GM18498 (cell line): ENCODE measurements around the gene HDAC5.
"Not testable (repeated sequence)": the region's sequence is repeated elsewhere in the genome, so short reads cannot be mapped to it uniquely, and the experiment has no call there.

Source experiments
- ATAC-seq: cut with Tn5 transposase; IDR thresholded peaks from one replicate; pipeline ENCODE4 v1.9.1; 2021; ENCODE audit warnings: mild to moderate bottlenecking, moderate library complexity; ENCODE audit not compliant: unreplicated experiment

Gene HDAC5

GRCh38 chr17:44133918-44134476 is 10.6 kb upstream of the HDAC5 start:
- no peak for ATAC-seq

GRCh38 chr17:44132275-44132821 is 8.9 kb upstream of the HDAC5 start:
- no peak for ATAC-seq

GRCh38 chr17:44131372-44131771 is 7.9 kb upstream of the HDAC5 start:
- ATAC-seq = not testable (repeated sequence)

GRCh38 chr17:44130693-44131349 is 7.4 kb upstream of the HDAC5 start:
- ATAC-seq = no peak

GRCh38 chr17:44128383-44128782 is 4.9 kb upstream of the HDAC5 start:
- ATAC-seq = no peak

GRCh38 chr17:44124118-44124438 is 637 bp upstream of the HDAC5 start:
- no peak for ATAC-seq

- ATAC-seq = peak; percentile 33
These were observed 555 bp downstream of the HDAC5 start for GRCh38 chr17:44122816-44123355.

GRCh38 chr17:44121997-44122815 is 1.2 kb downstream of the HDAC5 start:
- no peak for ATAC-seq

- ATAC-seq = no peak
These were observed 2.4 kb downstream of the HDAC5 start for GRCh38 chr17:44120851-44121605.

GRCh38 chr17:44120281-44120680 is 3.2 kb downstream of the HDAC5 start:
- ATAC-seq = not testable (repeated sequence)

- ATAC-seq = no peak
These were observed 3.6 kb downstream of the HDAC5 start for GRCh38 chr17:44119798-44120197.

- no peak for ATAC-seq
These were observed 4.4 kb downstream of the HDAC5 start for GRCh38 chr17:44119062-44119461.

GRCh38 chr17:44118427-44119050 is 4.9 kb downstream of the HDAC5 start:
- no peak for ATAC-seq

GRCh38 chr17:44117351-44117750 is 6.1 kb downstream of the HDAC5 start:
- ATAC-seq = no peak

GRCh38 chr17:44115585-44116415 is 7.6 kb downstream of the HDAC5 start:
- ATAC-seq = no peak

- no peak for ATAC-seq
These were observed 9.3 kb downstream of the HDAC5 start for GRCh38 chr17:44113868-44114840.

GRCh38 chr17:44113382-44113781 is 10.1 kb downstream of the HDAC5 start:
- no peak for ATAC-seq
